ENCODE results near the gene SRCAP.

- no peak for TF ChIP-seq CTCF (IDR thresholded peaks at IDR 0.05)
- no peak for TF ChIP-seq NR1H2 (CRISPR knock-in tag; IDR thresholded peaks at IDR 0.05)
Observed at GRCh38 chr16:30768583-30769181, 69.7 kb downstream of the SRCAP start.

Data from WTC11 (cell line).